GM12873 (cell line): Measurements from ENCODE around the gene TXNDC11.

ENCODE experiments used
- TF ChIP-seq, protein P1 (sequence below): IDR thresholded peaks from 2 replicates; pipeline ENCODE4 v1.5.1; 2012; ENCODE audit warnings: low read depth, mild to moderate bottlenecking, moderate library complexity, low read length, control low read depth; ENCODE audit not compliant: insufficient read depth; ENCODE audit errors: missing control alignments

The TXNDC11 gene

DNA sequence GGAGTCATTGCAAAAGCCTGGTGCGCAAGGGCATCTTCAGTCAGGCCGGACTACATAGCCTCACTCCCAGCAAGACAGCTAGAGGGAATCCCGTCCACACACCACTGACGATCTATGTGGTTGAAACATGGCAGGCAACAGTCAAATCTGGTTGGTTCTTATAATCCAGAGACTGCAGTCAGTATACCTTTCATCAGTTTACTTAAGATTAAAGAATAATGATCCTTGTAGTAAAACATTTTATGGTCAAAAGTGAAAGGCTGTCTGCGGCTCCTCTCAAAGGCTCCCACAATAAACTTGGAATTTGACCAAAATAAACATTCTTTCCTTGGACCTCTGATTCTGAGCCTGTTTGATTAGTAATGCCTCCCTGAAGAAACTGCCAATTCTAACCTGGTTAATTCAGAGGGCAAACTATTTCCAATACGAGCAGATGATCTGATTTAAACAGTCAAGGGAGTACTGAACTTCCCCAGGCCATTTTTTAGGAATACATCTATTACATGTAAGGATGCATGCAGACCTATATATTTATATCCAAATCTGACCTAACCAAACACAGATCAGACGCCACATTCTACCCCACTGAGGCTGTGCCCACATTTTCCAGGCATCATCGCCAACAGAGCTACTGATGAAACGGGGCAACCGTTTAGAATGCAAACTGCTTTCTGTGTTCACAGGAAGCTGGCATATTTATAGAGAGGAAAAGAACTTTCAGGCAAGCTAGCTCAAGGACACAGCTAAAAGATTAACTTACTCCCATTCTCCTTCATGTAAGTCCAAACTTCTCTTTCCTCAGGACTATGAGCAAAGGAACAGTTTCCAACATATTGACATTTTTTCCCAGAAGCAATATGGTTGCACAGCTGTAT lies 15.3 kb upstream of the TXNDC11 start:
- TF ChIP-seq, protein P1, sequence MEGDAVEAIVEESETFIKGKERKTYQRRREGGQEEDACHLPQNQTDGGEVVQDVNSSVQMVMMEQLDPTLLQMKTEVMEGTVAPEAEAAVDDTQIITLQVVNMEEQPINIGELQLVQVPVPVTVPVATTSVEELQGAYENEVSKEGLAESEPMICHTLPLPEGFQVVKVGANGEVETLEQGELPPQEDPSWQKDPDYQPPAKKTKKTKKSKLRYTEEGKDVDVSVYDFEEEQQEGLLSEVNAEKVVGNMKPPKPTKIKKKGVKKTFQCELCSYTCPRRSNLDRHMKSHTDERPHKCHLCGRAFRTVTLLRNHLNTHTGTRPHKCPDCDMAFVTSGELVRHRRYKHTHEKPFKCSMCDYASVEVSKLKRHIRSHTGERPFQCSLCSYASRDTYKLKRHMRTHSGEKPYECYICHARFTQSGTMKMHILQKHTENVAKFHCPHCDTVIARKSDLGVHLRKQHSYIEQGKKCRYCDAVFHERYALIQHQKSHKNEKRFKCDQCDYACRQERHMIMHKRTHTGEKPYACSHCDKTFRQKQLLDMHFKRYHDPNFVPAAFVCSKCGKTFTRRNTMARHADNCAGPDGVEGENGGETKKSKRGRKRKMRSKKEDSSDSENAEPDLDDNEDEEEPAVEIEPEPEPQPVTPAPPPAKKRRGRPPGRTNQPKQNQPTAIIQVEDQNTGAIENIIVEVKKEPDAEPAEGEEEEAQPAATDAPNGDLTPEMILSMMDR, result no peak

DNA sequence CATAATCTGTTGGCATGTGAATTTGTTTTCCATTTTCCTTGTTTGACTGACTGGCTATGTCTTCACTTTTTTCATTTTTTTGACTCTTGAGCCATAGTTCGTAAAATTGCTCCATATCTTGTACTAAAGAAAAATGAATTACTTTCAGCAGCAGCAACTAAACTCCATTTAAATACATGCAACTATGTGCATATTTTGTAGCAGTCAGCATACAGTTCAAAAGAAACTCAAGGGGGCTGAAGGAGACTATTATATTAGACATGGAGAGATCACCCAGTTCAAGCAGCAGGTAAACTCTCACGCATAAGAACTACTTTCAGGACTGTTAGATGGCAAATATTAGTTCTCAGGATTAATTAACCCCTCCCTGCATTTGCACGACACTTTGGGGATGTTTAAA lies 13.6 kb upstream of the TXNDC11 start:
- TF ChIP-seq, protein P1, result no peak

DNA sequence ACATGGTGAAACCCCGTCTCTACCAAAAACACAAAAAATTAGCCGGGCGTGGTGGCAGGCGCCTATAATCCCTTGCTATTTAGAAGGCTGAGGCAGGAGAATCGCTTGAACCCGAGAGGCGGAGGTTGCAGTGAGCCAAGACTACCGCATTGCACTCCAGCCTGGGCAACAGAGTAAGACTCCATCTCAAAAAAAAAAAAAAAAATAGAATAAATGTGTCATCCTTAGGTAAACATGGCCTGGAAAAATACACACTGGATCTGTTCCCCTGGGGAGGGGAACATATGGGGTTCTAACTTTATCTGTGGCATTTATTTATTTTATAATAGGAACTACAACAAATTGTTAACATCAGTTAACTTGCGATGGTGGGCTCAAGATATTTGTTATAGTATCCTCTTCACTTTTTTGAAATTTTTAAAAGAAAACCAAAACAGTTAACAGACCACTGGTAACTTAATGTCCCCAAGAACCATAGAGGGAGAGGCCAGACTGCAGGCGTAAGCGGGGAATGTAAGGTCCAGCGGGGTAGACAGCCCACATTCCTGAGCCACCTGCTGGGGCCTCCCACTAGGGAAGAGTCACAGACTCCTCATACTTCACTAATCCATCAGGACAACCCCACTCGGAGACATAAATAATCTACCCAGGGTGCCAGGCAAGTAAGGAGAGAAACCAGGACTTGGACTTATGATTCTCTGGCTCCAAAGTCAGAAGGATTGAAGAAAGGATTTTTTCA lies 12.5 kb upstream of the TXNDC11 start:
- TF ChIP-seq, protein P1, result no peak

DNA sequence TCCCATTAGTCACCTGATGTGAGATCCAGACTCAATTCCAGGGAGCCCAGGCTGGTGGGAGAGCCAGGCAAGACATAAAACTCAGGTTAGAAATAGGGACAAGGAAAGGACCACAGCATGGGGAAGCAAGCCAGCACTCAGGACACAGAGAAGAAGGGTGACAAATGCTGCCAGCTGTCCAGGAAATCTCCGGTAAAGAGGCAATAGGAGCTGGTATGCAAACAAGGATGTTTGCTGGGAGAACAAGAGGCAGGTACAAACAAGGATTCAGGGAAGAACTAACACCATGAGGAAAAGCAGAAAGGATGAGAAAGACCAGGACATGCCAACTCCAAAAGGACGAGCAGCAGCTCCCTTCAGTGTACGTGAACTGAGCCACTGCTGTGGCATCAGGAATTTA lies 10.2 kb upstream of the TXNDC11 start:
- TF ChIP-seq, protein P1, result no peak

DNA sequence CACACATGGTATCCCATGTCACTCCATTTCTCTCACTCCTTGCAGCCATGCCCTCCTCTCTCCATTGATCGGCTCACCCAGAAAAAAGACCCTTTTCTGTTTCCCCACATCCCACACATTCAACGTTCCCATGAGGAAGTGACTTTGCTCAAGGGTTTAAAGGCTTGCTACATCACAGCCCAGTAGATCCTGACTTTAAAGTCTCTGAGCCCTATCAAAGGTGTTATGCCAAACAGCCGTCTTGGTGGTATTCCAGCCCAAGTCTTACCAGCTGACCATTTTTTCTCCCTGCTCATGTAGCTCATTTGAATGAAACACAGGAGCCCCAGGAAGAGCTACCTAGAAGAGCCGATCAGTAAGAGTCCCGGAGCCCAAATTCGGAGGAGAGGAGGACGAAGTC lies 7.4 kb upstream of the TXNDC11 start:
- TF ChIP-seq, protein P1, result no peak

DNA sequence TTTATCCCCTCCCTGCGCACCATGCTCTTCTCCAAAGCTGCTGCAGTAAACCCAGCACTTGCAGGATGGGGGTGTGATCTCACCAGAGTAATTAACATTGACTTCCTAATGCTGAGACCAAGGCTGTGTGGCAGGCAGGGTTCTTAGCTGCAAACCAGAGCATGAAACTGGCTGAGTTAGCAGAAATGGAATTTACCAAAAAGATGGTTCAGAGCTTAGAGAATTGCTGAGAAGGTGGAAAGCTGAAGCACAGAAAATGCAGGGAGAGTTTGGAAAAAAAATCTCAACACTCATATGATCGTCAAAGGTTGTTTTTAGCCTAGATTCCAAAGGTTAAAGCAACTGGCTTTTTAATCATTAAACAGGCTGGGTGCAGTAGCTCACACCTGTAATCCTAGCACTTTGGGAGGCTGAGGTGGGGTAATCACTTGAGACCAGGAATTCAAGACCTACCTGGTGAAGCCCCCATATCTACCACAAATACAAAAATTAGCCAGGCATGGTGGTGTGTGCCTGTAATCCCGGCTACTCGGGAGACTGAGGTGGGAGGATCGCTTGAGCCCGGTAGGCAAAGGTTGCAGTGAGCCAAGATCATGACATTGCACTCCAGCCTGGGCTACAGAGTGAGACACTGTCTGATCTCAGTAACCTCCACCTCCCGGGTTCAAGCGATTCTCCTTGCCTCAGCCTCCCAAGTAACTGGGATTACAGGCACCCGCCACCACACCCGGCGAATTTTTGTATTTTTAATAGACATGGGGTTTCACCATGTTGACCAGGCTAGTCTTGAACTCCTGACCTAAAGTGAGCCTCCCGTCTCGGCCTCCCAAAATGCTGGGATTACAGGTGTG lies 6.0 kb upstream of the TXNDC11 start:
- TF ChIP-seq, protein P1, result no peak
